Stimulated activated CD8-positive, alpha-beta memory T cell treated with anti-CD3 and anti-CD28 coated beads, Interleukin-7, amount 100 ng/mL, for 24 hours (primary cell): ENCODE data around the gene BICRA.

Source experiments
- DNase-seq: peaks from one replicate; pipeline ENCODE4 v3.0.0-alpha.2; 2020; ENCODE audit warnings: low read depth

Gene BICRA

DNA sequence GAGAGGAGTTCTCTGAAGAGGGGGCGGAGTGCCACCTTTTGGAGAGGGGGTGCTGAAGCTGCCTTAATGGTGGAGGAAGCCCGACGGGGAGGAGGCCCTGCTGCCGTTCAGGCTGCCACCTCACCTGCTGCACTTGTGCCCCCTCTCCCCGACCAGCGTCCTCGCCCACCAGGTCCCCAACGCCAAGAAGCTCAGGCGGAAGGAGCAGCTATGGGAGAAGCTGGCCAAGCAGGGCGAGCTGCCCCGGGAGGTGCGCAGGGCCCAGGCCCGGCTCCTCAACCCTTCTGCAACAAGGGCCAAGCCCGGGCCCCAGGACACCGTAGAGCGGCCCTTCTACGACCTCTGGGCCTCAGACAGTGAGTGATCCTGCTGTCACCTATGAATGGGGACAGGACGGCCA lies 141.8 kb downstream of the BICRA start:
- DNase-seq: no peak

DNA sequence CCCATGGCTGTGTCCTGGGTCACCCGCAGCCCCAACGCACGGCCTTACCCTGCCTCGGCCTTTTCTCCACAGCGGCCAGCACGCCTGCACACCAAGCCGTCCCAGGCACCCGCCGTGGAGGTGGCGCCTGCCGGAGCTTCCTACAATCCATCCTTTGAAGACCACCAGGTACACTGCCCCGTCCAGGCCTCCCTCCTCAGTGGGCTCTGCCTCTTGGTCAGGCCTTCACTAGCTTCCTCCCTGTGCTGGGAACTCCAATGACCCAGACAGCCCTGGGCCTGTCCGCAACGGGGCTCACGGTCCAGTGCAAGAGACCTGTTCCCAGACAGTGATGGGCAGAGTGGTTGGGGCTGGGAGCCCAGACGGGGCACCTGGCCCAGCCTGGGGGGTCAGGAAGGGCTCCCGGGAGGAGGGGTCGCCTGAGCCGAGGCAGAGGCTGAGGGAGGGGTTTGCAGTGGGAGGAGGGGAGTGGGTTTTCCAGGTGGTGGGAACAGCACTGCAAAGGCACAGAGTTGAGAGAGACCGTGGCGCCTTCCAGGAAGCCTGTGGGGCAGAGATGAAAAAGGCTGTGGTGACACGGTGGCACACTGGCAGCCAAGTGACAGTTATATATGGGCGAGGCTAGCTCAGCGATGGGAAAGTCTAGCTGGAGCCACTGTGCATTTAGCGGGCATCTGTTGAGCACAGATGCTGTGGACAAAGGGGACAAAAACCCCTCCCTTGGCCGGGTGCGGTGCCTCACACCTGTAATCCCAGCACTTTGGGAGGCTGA lies 143.7 kb downstream of the BICRA start:
- DNase-seq: no peak
